GM23338 (cell line): Measurements from ENCODE around the gene XPR1. TPM values are rescaled to one million over a fixed set of nuclear protein-coding genes. Genes with fewer than 3 reads are reported as not detected.

Source experiments
- ATAC-seq: fragments of 200-7000 bp; cut with Tn5 transposase; 3 replicates; pipeline ENCODE4 v1.9.1; 2020
- DNase-seq: peaks from one replicate; pipeline ENCODE4 v3.0.0-alpha.2; 2015; ENCODE audit warnings: low spot score
- H2AFZ ChIP-seq: fragments of 200-600 bp; sonication (generic); 2 replicates; pipeline ENCODE4 v1.8.0; 2016; ENCODE audit warnings: antibody characterized with exemption, mild to moderate bottlenecking, moderate library complexity
- H3F3A ChIP-seq: fragments of 200-600 bp; sonication (generic); replicated peaks from 2 replicates; pipeline ENCODE4 v1.8.0; 2017; ENCODE audit warnings: antibody characterized with exemption, mixed run types, low read depth
- H3K27ac ChIP-seq: fragments of 200-600 bp; sonication (generic); 2 replicates; pipeline ENCODE4 v1.6.1; 2016; ENCODE audit warnings: low read depth
- H3K27me3 ChIP-seq: fragments of 200-600 bp; sonication (generic); 2 replicates; pipeline ENCODE4 v1.8.0; 2016; ENCODE audit warnings: mild to moderate bottlenecking, mixed run types, moderate library complexity; ENCODE audit not compliant: insufficient read depth
- H3K36me3 ChIP-seq: fragments of 200-600 bp; sonication (generic); 2 replicates; pipeline ENCODE4 v1.8.0; 2016; ENCODE audit warnings: mild to moderate bottlenecking; ENCODE audit not compliant: insufficient read depth
- H3K4me1 ChIP-seq: fragments of 200-600 bp; sonication (generic); 2 replicates; pipeline ENCODE4 v1.8.0; 2016; ENCODE audit warnings: mild to moderate bottlenecking, moderate library complexity; ENCODE audit not compliant: insufficient read depth
- H3K4me2 ChIP-seq: fragments of 200-600 bp; sonication (generic); 2 replicates; pipeline ENCODE4 v1.7.1; 2017; ENCODE audit warnings: mixed run types
- H3K4me3 ChIP-seq: fragments of 200-600 bp; sonication (generic); 2 replicates; pipeline ENCODE4 v1.6.1; 2016; ENCODE audit warnings: mixed run types
- H3K79me2 ChIP-seq: fragments of 200-600 bp; sonication (generic); replicated peaks from 2 replicates; pipeline ENCODE4 v1.8.0; 2017; ENCODE audit warnings: mild to moderate bottlenecking; ENCODE audit not compliant: insufficient read depth
- H3K9me2 ChIP-seq: fragments of 200-600 bp; sonication (generic); 2 replicates; pipeline ENCODE4 v1.8.0; 2017; ENCODE audit not compliant: insufficient read depth
- H4K20me1 ChIP-seq: fragments of 200-600 bp; sonication (generic); replicated peaks from 2 replicates; pipeline ENCODE4 v1.8.0; 2017; ENCODE audit warnings: mild to moderate bottlenecking; ENCODE audit not compliant: insufficient read depth
- H3K27ac Mint-ChIP-seq: 2 replicates; pipeline ENCODE4 v1.8.0; 2020; ENCODE audit warnings: inconsistent platforms, mild to moderate bottlenecking, moderate library complexity, mixed read lengths
- H3K27me3 Mint-ChIP-seq: 3 replicates; pipeline ENCODE4 v1.8.0; 2022; ENCODE audit warnings: low read depth, mild to moderate bottlenecking, moderate library complexity, mixed read lengths, inconsistent platforms; ENCODE audit not compliant: insufficient read depth, poor library complexity
- H3K36me3 Mint-ChIP-seq: 3 replicates; pipeline ENCODE4 v1.8.0; 2021; ENCODE audit warnings: low read depth, mild to moderate bottlenecking, inconsistent platforms, moderate library complexity, mixed read lengths
- H3K4me1 Mint-ChIP-seq: 3 replicates; pipeline ENCODE4 v1.8.0; 2020; ENCODE audit warnings: mild to moderate bottlenecking, inconsistent platforms, mixed read lengths
- H3K4me3 Mint-ChIP-seq: 3 replicates; pipeline ENCODE4 v1.8.0; 2021; ENCODE audit warnings: moderate library complexity, mild to moderate bottlenecking, inconsistent platforms, mixed read lengths
- H3K9me3 Mint-ChIP-seq: 3 replicates; pipeline ENCODE4 v1.8.0; 2020; ENCODE audit warnings: moderate library complexity, mild to moderate bottlenecking, inconsistent platforms, mixed read lengths
- CREB1 ChIP-seq: fragments of 250-450 bp; sonication (Bioruptor Pico); IDR thresholded peaks from 2 replicates; pipeline ENCODE4 v1.5.0; 2020; ENCODE audit warnings: low read depth, mild to moderate bottlenecking, moderate library complexity
- EZH2 ChIP-seq: fragments of 200-600 bp; sonication (generic); IDR thresholded peaks from one replicate; pipeline ENCODE4 v1.8.0; 2017; ENCODE audit warnings: antibody characterized with exemption, mild to moderate bottlenecking, low read depth; ENCODE audit not compliant: unreplicated experiment
- EZH2phosphoT487 ChIP-seq: fragments of 200-600 bp; sonication (generic); IDR thresholded peaks from one replicate; pipeline ENCODE4 v1.8.1; 2018; ENCODE audit warnings: antibody characterized with exemption; ENCODE audit not compliant: unreplicated experiment
- JUNB ChIP-seq: IDR thresholded peaks from one replicate; pipeline ENCODE4 v1.6.1; 2016; ENCODE audit warnings: antibody characterized with exemption; ENCODE audit not compliant: unreplicated experiment
- NANOG ChIP-seq: IDR thresholded peaks from 2 replicates; pipeline ENCODE4 v1.6.1; 2016; ENCODE audit warnings: antibody characterized with exemption, borderline replicate concordance
- POLR2AphosphoS5 ChIP-seq: IDR thresholded peaks from 2 replicates; pipeline ENCODE4 v1.6.1; 2016; ENCODE audit warnings: antibody characterized with exemption, low read depth
- ZNF114 ChIP-seq: fragments of 250-450 bp; sonication (Bioruptor Pico); IDR thresholded peaks from 2 replicates; pipeline ENCODE4 v1.5.0; 2020; ENCODE audit warnings: mild to moderate bottlenecking, moderate library complexity
- ZNF331 ChIP-seq: fragments of 250-450 bp; sonication (Bioruptor Pico); IDR thresholded peaks from 2 replicates; pipeline ENCODE4 v1.5.0; 2020; ENCODE audit warnings: low read depth, mild to moderate bottlenecking, moderate library complexity
- polyA plus RNA-seq: library from polyadenylated mRNA; unstranded; fragments of >200 nt; fragmentation: Nextera tagmentation; extraction: Ambion mirVana; gene quantifications from 2 replicates; pipeline ENCODE4 v1.2.1, GENCODE V29; 2016
- total RNA-seq: library from RNA; depleted of rRNA; stranded (reverse); fragments of >200 nt; shearing (Covaris generic); gene quantifications from 2 replicates; pipeline ENCODE4 v1.2.3, GENCODE V29; 2014
- TF ChIP-seq, protein P1 (sequence below): IDR thresholded peaks from one replicate; pipeline ENCODE4 v1.6.1; 2018; ENCODE audit warnings: antibody characterized with exemption; ENCODE audit not compliant: unreplicated experiment
- TF ChIP-seq, protein P2 (sequence below), 2 experiments: fragments of 200-600 bp in 1 of 2; sonication (generic) in 1 of 2; conservative IDR thresholded peaks; 2 replicates each; pipeline versions ENCODE4 v1.5.1 to v1.6.1; 2016 to 2017; ENCODE audit warnings: antibody characterized with exemption in 2 of 2, low read depth in 2 of 2, mild to moderate bottlenecking in 2 of 2, moderate library complexity in 1 of 2

The XPR1 gene
- total and polyA plus RNA-seq, 2 experiments from 2014 or later = 9.3 to 38.1 TPM

DNA sequence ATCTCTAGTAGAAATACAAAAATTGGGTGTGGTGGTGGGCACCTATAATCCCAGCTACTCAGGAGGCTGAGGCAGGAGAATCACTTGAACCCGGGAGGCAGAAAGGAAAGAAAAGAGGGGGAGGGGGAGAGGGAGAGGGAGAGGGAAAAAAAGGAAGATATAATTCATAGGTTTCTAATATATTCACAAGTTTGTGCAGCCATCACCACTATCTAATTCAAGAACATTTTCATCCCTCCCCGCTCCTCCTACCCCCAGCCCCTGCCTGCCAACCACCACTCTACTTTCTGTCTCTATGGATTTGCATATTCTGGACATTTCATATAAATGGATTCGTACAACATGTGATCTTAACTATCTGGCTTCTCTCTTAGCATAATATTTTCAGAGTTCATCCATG lies 147.8 kb downstream of the XPR1 start (continued):
- TF ChIP-seq, protein P1, sequence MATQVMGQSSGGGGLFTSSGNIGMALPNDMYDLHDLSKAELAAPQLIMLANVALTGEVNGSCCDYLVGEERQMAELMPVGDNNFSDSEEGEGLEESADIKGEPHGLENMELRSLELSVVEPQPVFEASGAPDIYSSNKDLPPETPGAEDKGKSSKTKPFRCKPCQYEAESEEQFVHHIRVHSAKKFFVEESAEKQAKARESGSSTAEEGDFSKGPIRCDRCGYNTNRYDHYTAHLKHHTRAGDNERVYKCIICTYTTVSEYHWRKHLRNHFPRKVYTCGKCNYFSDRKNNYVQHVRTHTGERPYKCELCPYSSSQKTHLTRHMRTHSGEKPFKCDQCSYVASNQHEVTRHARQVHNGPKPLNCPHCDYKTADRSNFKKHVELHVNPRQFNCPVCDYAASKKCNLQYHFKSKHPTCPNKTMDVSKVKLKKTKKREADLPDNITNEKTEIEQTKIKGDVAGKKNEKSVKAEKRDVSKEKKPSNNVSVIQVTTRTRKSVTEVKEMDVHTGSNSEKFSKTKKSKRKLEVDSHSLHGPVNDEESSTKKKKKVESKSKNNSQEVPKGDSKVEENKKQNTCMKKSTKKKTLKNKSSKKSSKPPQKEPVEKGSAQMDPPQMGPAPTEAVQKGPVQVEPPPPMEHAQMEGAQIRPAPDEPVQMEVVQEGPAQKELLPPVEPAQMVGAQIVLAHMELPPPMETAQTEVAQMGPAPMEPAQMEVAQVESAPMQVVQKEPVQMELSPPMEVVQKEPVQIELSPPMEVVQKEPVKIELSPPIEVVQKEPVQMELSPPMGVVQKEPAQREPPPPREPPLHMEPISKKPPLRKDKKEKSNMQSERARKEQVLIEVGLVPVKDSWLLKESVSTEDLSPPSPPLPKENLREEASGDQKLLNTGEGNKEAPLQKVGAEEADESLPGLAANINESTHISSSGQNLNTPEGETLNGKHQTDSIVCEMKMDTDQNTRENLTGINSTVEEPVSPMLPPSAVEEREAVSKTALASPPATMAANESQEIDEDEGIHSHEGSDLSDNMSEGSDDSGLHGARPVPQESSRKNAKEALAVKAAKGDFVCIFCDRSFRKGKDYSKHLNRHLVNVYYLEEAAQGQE = no peak
- TF ChIP-seq EZH2 = no peak
- TF ChIP-seq EZH2phosphoT487 = no peak
- TF ChIP-seq NANOG = no peak

DNA sequence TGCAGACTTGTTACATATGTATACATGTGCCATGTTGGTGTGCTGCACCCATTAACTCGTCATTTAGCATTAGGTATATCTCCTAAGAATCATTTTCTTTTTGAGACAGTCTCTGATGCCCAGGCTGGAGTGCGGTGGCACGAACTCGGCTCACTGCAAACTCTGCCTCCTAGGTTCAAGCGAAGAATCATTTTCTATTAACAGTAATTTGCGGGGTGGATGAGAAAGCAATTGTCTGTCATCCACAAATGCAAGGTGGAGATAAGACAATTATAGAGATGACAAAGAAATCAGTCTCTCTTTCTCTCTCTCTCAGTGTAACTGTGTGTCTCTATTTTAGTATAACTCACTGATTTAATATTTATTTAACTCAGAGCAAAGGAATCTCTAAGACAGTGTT lies 149.9 kb downstream of the XPR1 start:
- Mint-ChIP-seq H3K4me3 (no peak overlapping the region), H3K9me3 (no peaks in the 10 kb centered on the region), H3K27me3 (peaks cover 2% of the 10 kb centered on the region), H3K27ac (no peak overlapping the region), H3K36me3 (no peaks in the 10 kb centered on the region), H3K4me1 (no peaks in the 10 kb centered on the region)
- H3K9me2 ChIP-seq = no peaks in the 10 kb centered on the region
- DNase-seq (no peak), ATAC-seq (no peak)
- H3K4me2 ChIP-seq = no peak overlapping the region
- H4K20me1 ChIP-seq = no peaks in the 10 kb centered on the region; the same call in 1 of the 2 replicates
- H2AFZ ChIP-seq = no peak overlapping the region
- no peaks in the 10 kb centered on the region for H3K36me3 ChIP-seq
- no peak for TF ChIP-seq POLR2AphosphoS5
- TF ChIP-seq, protein P1 = no peak
- TF ChIP-seq, protein P2, sequence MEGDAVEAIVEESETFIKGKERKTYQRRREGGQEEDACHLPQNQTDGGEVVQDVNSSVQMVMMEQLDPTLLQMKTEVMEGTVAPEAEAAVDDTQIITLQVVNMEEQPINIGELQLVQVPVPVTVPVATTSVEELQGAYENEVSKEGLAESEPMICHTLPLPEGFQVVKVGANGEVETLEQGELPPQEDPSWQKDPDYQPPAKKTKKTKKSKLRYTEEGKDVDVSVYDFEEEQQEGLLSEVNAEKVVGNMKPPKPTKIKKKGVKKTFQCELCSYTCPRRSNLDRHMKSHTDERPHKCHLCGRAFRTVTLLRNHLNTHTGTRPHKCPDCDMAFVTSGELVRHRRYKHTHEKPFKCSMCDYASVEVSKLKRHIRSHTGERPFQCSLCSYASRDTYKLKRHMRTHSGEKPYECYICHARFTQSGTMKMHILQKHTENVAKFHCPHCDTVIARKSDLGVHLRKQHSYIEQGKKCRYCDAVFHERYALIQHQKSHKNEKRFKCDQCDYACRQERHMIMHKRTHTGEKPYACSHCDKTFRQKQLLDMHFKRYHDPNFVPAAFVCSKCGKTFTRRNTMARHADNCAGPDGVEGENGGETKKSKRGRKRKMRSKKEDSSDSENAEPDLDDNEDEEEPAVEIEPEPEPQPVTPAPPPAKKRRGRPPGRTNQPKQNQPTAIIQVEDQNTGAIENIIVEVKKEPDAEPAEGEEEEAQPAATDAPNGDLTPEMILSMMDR (conservative IDR thresholded peaks at IDR 0.05; ENCODE audit: low read depth in 2 of 2) = no peak
- no peak for TF ChIP-seq NANOG
- no peak for TF ChIP-seq ZNF331 (CRISPR knock-in tag)
- no peak for TF ChIP-seq JUNB
- no peak for TF ChIP-seq EZH2
- no peak for TF ChIP-seq ZNF114 (CRISPR knock-in tag)
- TF ChIP-seq CREB1 = no peak
- H3K4me1 ChIP-seq = no peaks in the 10 kb centered on the region
- H3K4me3 ChIP-seq = no peak overlapping the region
- peaks cover 11% of the 10 kb centered on the region; the same call in 1 of the 2 replicates for H3K79me2 ChIP-seq
- H3K27me3 ChIP-seq = no peaks in the 10 kb centered on the region
- H3K27ac ChIP-seq = no peak overlapping the region
- H3F3A ChIP-seq = no peaks in the 10 kb centered on the region
